ENCODE measurements around the gene FHAD1. TPM values are rescaled to one million over a fixed set of nuclear protein-coding genes. Genes with fewer than 3 reads are reported as not detected.

The FHAD1 gene
- total RNA-seq, 1 experiment from 2014 or later = not detected

DNA sequence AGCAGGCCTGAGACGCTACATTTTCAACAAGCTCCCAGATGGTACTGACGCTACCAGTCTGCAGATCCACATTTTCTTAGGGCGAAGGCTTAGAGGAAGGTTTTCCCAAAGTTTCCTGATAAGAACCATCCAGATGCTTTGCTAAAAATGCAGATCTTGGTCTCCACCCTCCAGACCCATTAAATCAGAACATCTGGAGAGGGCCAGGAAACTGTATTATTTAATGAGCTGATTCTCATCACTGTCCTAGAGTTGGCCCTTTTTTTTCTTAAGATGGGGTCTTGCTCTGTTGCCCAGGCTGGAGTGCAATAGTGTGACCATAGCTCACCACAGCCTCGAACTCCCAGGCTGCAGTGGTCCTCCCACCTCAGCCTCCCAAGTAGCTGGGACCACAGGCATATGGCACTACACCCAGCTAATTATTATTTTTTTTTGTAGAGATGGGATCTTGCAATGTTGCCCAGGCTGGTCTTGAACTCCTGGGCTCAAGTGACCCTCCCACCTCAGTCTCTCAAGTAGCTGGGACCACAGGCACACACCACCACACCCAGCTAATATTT, 95.5 kb downstream of the FHAD1 start:
- ChIA-PET POLR2A (interaction anchor here (0.7 to 2.7 kb wide), 9 partner anchors 8 to 190 kb away, joined by 3 to 23 read pairs (median 4); no protein-coding TSS in a partner anchor), CTCF (interaction anchor here (1.6 to 1.7 kb wide), 2 partner anchors 18 to 89 kb away, joined by 6 to 9 read pairs; no protein-coding TSS in a partner anchor)
- no peak overlapping the region for H3K4me3 Mint-ChIP-seq (ENCODE audit: unreplicated experiment)
- H3K27ac Mint-ChIP-seq (ENCODE audit: low read depth, unreplicated experiment) = peak overlapping the region; percentile 71
- H3K4me1 Mint-ChIP-seq (ENCODE audit: insufficient read depth, unreplicated experiment) = peaks cover 35% of the 10 kb centered on the region
- H3K9me3 Mint-ChIP-seq (ENCODE audit: unreplicated experiment) = no peaks in the 10 kb centered on the region
- TF ChIP-seq, protein P1, sequence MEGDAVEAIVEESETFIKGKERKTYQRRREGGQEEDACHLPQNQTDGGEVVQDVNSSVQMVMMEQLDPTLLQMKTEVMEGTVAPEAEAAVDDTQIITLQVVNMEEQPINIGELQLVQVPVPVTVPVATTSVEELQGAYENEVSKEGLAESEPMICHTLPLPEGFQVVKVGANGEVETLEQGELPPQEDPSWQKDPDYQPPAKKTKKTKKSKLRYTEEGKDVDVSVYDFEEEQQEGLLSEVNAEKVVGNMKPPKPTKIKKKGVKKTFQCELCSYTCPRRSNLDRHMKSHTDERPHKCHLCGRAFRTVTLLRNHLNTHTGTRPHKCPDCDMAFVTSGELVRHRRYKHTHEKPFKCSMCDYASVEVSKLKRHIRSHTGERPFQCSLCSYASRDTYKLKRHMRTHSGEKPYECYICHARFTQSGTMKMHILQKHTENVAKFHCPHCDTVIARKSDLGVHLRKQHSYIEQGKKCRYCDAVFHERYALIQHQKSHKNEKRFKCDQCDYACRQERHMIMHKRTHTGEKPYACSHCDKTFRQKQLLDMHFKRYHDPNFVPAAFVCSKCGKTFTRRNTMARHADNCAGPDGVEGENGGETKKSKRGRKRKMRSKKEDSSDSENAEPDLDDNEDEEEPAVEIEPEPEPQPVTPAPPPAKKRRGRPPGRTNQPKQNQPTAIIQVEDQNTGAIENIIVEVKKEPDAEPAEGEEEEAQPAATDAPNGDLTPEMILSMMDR (IDR thresholded peaks at IDR 0.05; ENCODE audit: unreplicated experiment) = no peak
- no peaks in the 10 kb centered on the region for H3K27me3 Mint-ChIP-seq (ENCODE audit: insufficient read depth, unreplicated experiment)
- intact Hi-C loops (cut with micrococcal nuclease) = loop anchor here (5.0 kb wide), 1 partner anchor 75 kb away; no protein-coding TSS in a partner anchor
- BruUV-seq (replicated peaks) = no TSS peak
- DNase-seq (ENCODE audit: unreplicated experiment) = no peak
- no peaks in the 10 kb centered on the region for H3K36me3 Mint-ChIP-seq (ENCODE audit: insufficient read depth, unreplicated experiment)

DNA sequence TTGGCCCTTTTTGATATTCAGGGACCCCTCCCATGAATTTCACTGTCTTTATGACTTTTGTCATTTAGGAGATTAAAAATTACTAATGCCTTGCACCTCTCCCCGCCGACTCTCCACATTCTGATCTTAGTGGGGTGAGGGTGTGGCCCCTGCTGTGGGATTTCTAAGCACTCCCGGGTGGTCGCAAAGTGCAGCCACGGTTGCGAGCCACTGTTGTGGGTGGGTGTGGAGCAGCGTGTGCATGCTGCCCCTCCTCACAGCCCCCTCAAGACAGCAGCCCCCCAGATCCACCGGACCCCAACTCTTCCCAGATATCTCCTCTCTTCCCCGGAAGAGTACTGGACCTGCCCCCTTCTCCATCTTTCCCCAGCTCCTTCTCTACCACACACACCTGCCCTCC, 96.1 kb downstream of the FHAD1 start:
- Mint-ChIP-seq H3K27me3 (ENCODE audit: insufficient read depth, unreplicated experiment) (no peaks in the 10 kb centered on the region), H3K4me1 (ENCODE audit: insufficient read depth, unreplicated experiment) (peaks cover 29% of the 10 kb centered on the region), H3K27ac (ENCODE audit: low read depth, unreplicated experiment) (no peak overlapping the region), H3K4me3 (ENCODE audit: unreplicated experiment) (no peak overlapping the region), H3K9me3 (ENCODE audit: unreplicated experiment) (no peaks in the 10 kb centered on the region), H3K36me3 (ENCODE audit: insufficient read depth, unreplicated experiment) (no peaks in the 10 kb centered on the region)
- no peak for DNase-seq (ENCODE audit: unreplicated experiment)
- ChIA-PET POLR2A (interaction anchor here (0.9 to 2.7 kb wide), 4 partner anchors 12 to 89 kb away, joined by 3 to 23 read pairs (median 10); no protein-coding TSS in a partner anchor), CTCF (no interaction called here)
- BruUV-seq (replicated peaks) = no TSS peak
- intact Hi-C loops (cut with micrococcal nuclease) = loop anchor here (5.0 kb wide), 1 partner anchor 74 kb away; no protein-coding TSS in a partner anchor
- TF ChIP-seq, protein P1 (IDR thresholded peaks at IDR 0.05; ENCODE audit: unreplicated experiment) = no peak

DNA sequence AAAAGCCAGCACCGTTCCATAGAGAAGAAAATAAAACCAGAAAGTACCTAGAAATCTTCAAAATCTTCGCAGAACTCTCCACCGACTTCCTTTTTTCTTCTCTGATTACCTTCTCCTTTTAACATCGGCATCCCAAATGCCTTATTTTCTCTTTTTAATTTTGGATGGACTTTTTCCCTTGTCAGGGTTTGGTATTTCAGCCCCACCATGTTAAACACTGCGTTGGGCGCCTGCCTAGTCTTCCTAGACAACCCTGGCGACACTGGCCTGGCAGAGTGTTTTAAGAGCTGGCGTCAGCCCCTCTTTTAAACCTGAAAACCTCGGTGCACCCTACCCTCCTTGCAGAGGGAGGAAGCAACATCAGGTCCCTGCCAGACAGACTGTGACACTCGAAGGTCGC, 96.7 kb downstream of the FHAD1 start:
- Mint-ChIP-seq H3K27me3 (ENCODE audit: insufficient read depth, unreplicated experiment) (no peaks in the 10 kb centered on the region), H3K9me3 (ENCODE audit: unreplicated experiment) (no peaks in the 10 kb centered on the region), H3K36me3 (ENCODE audit: insufficient read depth, unreplicated experiment) (no peaks in the 10 kb centered on the region), H3K27ac (ENCODE audit: low read depth, unreplicated experiment) (no peak overlapping the region), H3K4me1 (ENCODE audit: insufficient read depth, unreplicated experiment) (peaks cover 29% of the 10 kb centered on the region), H3K4me3 (ENCODE audit: unreplicated experiment) (no peak overlapping the region)
- no TSS peak for BruUV-seq (replicated peaks)
- DNase-seq (ENCODE audit: unreplicated experiment) = no peak
- TF ChIP-seq, protein P1 (IDR thresholded peaks at IDR 0.05; ENCODE audit: unreplicated experiment) = no peak
- POLR2A ChIA-PET = no interaction called here
- CTCF ChIA-PET = no interaction called here
- intact Hi-C loops (cut with micrococcal nuclease) = loop anchor here (5.0 kb wide), 1 partner anchor 74 kb away; no protein-coding TSS in a partner anchor

DNA sequence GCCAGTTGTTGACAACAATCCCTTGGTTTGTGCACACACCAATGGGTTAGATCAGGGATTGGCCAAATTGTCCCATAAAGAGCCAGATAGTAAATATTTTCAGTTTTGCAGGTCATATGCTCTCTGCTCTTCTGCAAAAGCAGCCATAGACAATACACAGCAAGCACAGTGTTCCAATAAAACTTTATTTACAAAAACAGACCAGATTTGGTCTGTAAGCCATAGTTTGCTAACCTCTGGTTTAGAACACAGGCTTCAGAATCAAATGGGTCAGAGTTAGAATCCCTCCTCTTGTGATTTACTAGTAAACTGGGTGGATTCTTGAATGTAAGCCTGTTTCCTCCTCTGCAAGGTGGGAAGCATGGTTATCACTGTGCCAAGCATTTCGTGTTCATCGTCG, 97.4 kb downstream of the FHAD1 start:
- Mint-ChIP-seq H3K27me3 (ENCODE audit: insufficient read depth, unreplicated experiment) (no peaks in the 10 kb centered on the region), H3K9me3 (ENCODE audit: unreplicated experiment) (no peaks in the 10 kb centered on the region), H3K27ac (ENCODE audit: low read depth, unreplicated experiment) (no peak overlapping the region), H3K4me3 (ENCODE audit: unreplicated experiment) (no peak overlapping the region), H3K36me3 (ENCODE audit: insufficient read depth, unreplicated experiment) (no peaks in the 10 kb centered on the region), H3K4me1 (ENCODE audit: insufficient read depth, unreplicated experiment) (peaks cover 29% of the 10 kb centered on the region)
- BruUV-seq (replicated peaks) = no TSS peak
- intact Hi-C loops (cut with micrococcal nuclease) = loop anchor here (5.0 kb wide), 1 partner anchor 73 kb away; no protein-coding TSS in a partner anchor
- TF ChIP-seq, protein P1 (IDR thresholded peaks at IDR 0.05; ENCODE audit: unreplicated experiment) = no peak
- DNase-seq (ENCODE audit: unreplicated experiment) = no peak
- ChIA-PET POLR2A (interaction anchor here (0.7 to 1.4 kb wide), 2 partner anchors 57 to 70 kb away, joined by 5 read pairs; no protein-coding TSS in a partner anchor), CTCF (no interaction called here)

Measured in MCF 10A (cell line).